IMR-90 (cell line): ENCODE measurements around the gene GPHA2. TPM values are rescaled to one million over a fixed set of nuclear protein-coding genes. Genes with fewer than 3 reads are reported as not detected.

Experiments used
- ATAC-seq: fragments of 200-7000 bp; cut with Tn5 transposase; 2 replicates; pipeline ENCODE4 v1.9.1; 2020; ENCODE audit warnings: low read depth, mild to moderate bottlenecking, moderate library complexity
- BruUV-seq: library from RNA; stranded (reverse); fragments of 400-500 nt; replicated peaks from 2 replicates; lab custom pipeline; 2021; lab: Mats Ljungman, UMichigan
- CTCF ChIA-PET: fragments of 300-600 bp; formaldehyde crosslinking; extraction: SDS; loops from one replicate; lab custom pipeline; 2021; ENCODE audit warnings: antibody characterized with exemption; lab: Yijun Ruan, JAX
- POLR2A ChIA-PET: fragments of 300-600 bp; sonication (Branson Sonifier 250); formaldehyde crosslinking; loops from one replicate; lab custom pipeline; 2022; ENCODE audit warnings: antibody characterized with exemption; ENCODE audit not compliant: unreplicated experiment; lab: Charles Lee
- DNase-seq: peaks from one replicate; pipeline ENCODE4 v3.0.0; 2013
- H2AFZ ChIP-seq: replicated peaks from 2 replicates; pipeline ENCODE3; 2013; ENCODE audit warnings: low read length, mild to moderate bottlenecking; ENCODE audit not compliant: poor library complexity
- H2AK5ac ChIP-seq: 2 replicates; pipeline ENCODE4 v1.6.1; 2013; ENCODE audit warnings: low read depth, low read length, inconsistent platforms
- H2AK9ac ChIP-seq: replicated peaks from 2 replicates; pipeline ENCODE3; 2013; ENCODE audit warnings: mild to moderate bottlenecking, low read depth, low read length, moderate library complexity; ENCODE audit not compliant: poor library complexity
- H2BK120ac ChIP-seq: 2 replicates; pipeline ENCODE4 v1.6.1; 2013; ENCODE audit warnings: low read depth, low read length, inconsistent platforms
- H2BK15ac ChIP-seq: 3 replicates; pipeline ENCODE4 v1.6.1; 2013; ENCODE audit warnings: low read depth, low read length, inconsistent platforms
- H2BK20ac ChIP-seq: 2 replicates; pipeline ENCODE4 v1.6.1; 2013; ENCODE audit warnings: low read depth, mild to moderate bottlenecking, inconsistent platforms, low read length, moderate library complexity
- H2BK5ac ChIP-seq: 2 replicates; pipeline ENCODE4 v1.6.1; 2013; ENCODE audit warnings: mild to moderate bottlenecking, low read depth, low read length, inconsistent platforms; ENCODE audit not compliant: poor library complexity, severe bottlenecking
- H3K14ac ChIP-seq: replicated peaks from 2 replicates; pipeline ENCODE4 v1.6.1; 2013; ENCODE audit warnings: low read depth, low read length, inconsistent platforms
- H3K18ac ChIP-seq: 2 replicates; pipeline ENCODE4 v1.6.1; 2013; ENCODE audit warnings: low read depth, low read length, control low read depth
- H3K23ac ChIP-seq: 2 replicates; pipeline ENCODE4 v1.6.1; 2013; ENCODE audit warnings: low read depth, low read length, inconsistent platforms
- H3K27ac ChIP-seq: 2 replicates; pipeline ENCODE4 v1.5.1; 2013; ENCODE audit warnings: mild to moderate bottlenecking, control low read depth, low read length; ENCODE audit not compliant: insufficient read depth
- H3K27me3 ChIP-seq: 2 replicates; pipeline ENCODE4 v1.6.1; 2013; ENCODE audit warnings: low read length; ENCODE audit not compliant: control insufficient read depth, insufficient read depth
- H3K36me3 ChIP-seq: 2 replicates; pipeline ENCODE4 v1.6.1; 2013; ENCODE audit warnings: low read length, mixed read lengths; ENCODE audit not compliant: control insufficient read depth, insufficient read depth
- H3K4ac ChIP-seq: 2 replicates; pipeline ENCODE4 v1.6.1; 2013; ENCODE audit warnings: low read depth, low read length, inconsistent platforms
- H3K4me1 ChIP-seq: 2 replicates; pipeline ENCODE4 v1.6.1; 2013; ENCODE audit warnings: low read length, mixed read lengths; ENCODE audit not compliant: control insufficient read depth, insufficient read depth
- H3K4me2 ChIP-seq: 2 replicates; pipeline ENCODE4 v1.6.1; 2013; ENCODE audit warnings: low read depth, mild to moderate bottlenecking, control low read depth, low read length, moderate library complexity
- H3K4me3 ChIP-seq: 2 replicates; pipeline ENCODE4 v1.5.1; 2013; ENCODE audit warnings: low read depth, mild to moderate bottlenecking, control low read depth, low read length, moderate library complexity; ENCODE audit not compliant: insufficient read depth
- H3K56ac ChIP-seq: 2 replicates; pipeline ENCODE4 v1.6.1; 2013; ENCODE audit warnings: low read length, inconsistent platforms; ENCODE audit not compliant: insufficient read depth; ENCODE audit errors: extremely low read depth
- H3K79me1 ChIP-seq, 2 experiments: 2 replicates each; pipeline ENCODE4 v1.6.1; 2013; ENCODE audit warnings: low read length in 2 of 2, inconsistent platforms in 1 of 2, low read depth in 1 of 2
- H3K9ac ChIP-seq: 2 replicates; pipeline ENCODE4 v1.6.1; 2013; ENCODE audit warnings: low read depth, low read length, control low read depth
- H3K9me1 ChIP-seq: 2 replicates; pipeline ENCODE4 v1.6.1; 2013; ENCODE audit warnings: low read length, inconsistent platforms; ENCODE audit not compliant: insufficient read depth
- H3K9me3 ChIP-seq: 2 replicates; pipeline ENCODE4 v1.6.1; 2013; ENCODE audit warnings: low read length; ENCODE audit not compliant: control insufficient read depth, insufficient read depth
- H4K20me1 ChIP-seq: 2 replicates; pipeline ENCODE4 v1.6.1; 2013; ENCODE audit warnings: low read length, inconsistent platforms; ENCODE audit not compliant: insufficient read depth
- H4K5ac ChIP-seq: 2 replicates; pipeline ENCODE4 v1.6.1; 2013; ENCODE audit warnings: mild to moderate bottlenecking, low read depth, low read length, control low read depth
- H4K8ac ChIP-seq, 2 experiments: 2 replicates each; pipeline ENCODE4 v1.6.1; 2013; ENCODE audit warnings: low read depth in 2 of 2, low read length in 2 of 2, control low read depth in 1 of 2, inconsistent platforms in 1 of 2
- H4K91ac ChIP-seq: 2 replicates; pipeline ENCODE4 v1.6.1; 2013; ENCODE audit warnings: low read depth, low read length, inconsistent platforms; ENCODE audit not compliant: insufficient read depth
- BHLHE40 ChIP-seq: fragments of 150-350 bp; IDR thresholded peaks from 2 replicates; pipeline ENCODE4 v1.6.1; 2016; ENCODE audit warnings: mild to moderate bottlenecking, low read depth, low read length
- CEBPB ChIP-seq: IDR thresholded peaks from 2 replicates; pipeline ENCODE4 v1.6.1; 2012; ENCODE audit warnings: low read depth, low read length, improper control_type of control experiment
- CHD1 ChIP-seq: IDR thresholded peaks from 2 replicates; pipeline ENCODE4 v1.6.1; 2012; ENCODE audit warnings: low read depth, low read length, improper control_type of control experiment
- CTCF ChIP-seq: conservative IDR thresholded peaks from 2 replicates; pipeline ENCODE4 v1.5.1; 2012; ENCODE audit warnings: mild to moderate bottlenecking, low read depth, low read length, improper control_type of control experiment
- ELK1 ChIP-seq: fragments of 150-350 bp; IDR thresholded peaks from 2 replicates; pipeline ENCODE4 v1.6.1; 2016; ENCODE audit warnings: low read depth, mild to moderate bottlenecking, low read length, moderate library complexity, borderline replicate concordance
- FOS ChIP-seq: fragments of 150-350 bp; IDR thresholded peaks from 2 replicates; pipeline ENCODE4 v1.6.1; 2016; ENCODE audit warnings: low read depth, low read length
- MAFK ChIP-seq: IDR thresholded peaks from 2 replicates; pipeline ENCODE4 v1.6.1; 2012; ENCODE audit warnings: low read depth, low read length, improper control_type of control experiment
- MAZ ChIP-seq: IDR thresholded peaks from 2 replicates; pipeline ENCODE4 v1.6.1; 2012; ENCODE audit warnings: low read depth, mild to moderate bottlenecking, low read length, improper control_type of control experiment, moderate library complexity, borderline replicate concordance
- MXI1 ChIP-seq: IDR thresholded peaks from 2 replicates; pipeline ENCODE4 v1.6.1; 2012; ENCODE audit warnings: low read depth, mild to moderate bottlenecking, low read length, moderate library complexity, borderline replicate concordance
- NFE2L2 ChIP-seq: fragments of 150-350 bp; IDR thresholded peaks from 2 replicates; pipeline ENCODE4 v1.6.1; 2016; ENCODE audit warnings: low read depth, mild to moderate bottlenecking, low read length
- POLR2A ChIP-seq: IDR thresholded peaks from 2 replicates; pipeline ENCODE4 v1.6.1; 2012; ENCODE audit warnings: mild to moderate bottlenecking, low read depth, low read length
- RAD21 ChIP-seq: IDR thresholded peaks from 2 replicates; pipeline ENCODE4 v1.6.1; 2012; ENCODE audit warnings: low read length, improper control_type of control experiment
- RCOR1 ChIP-seq: IDR thresholded peaks from 2 replicates; pipeline ENCODE4 v1.6.1; 2012; ENCODE audit warnings: mild to moderate bottlenecking, low read length, improper control_type of control experiment; ENCODE audit not compliant: insufficient replicate concordance
- RFX5 ChIP-seq: IDR thresholded peaks from 2 replicates; pipeline ENCODE4 v1.8.0; 2012; ENCODE audit warnings: low read depth, mild to moderate bottlenecking, low read length, moderate library complexity
- SMC3 ChIP-seq: fragments of 150-350 bp; IDR thresholded peaks from 2 replicates; pipeline ENCODE4 v1.6.1; 2016; ENCODE audit warnings: low read depth, mild to moderate bottlenecking, antibody characterized with exemption, low read length, moderate library complexity
- USF2 ChIP-seq: fragments of 150-350 bp; IDR thresholded peaks from 2 replicates; pipeline ENCODE4 v1.6.1; 2017; ENCODE audit warnings: mild to moderate bottlenecking, antibody characterized with exemption, low read length, low read depth
- WGBS, 2 experiments: methylation state at CpG; one replicate each; pipeline versions ENCODE4 v1.1.5 to v1.1.7; 2013; ENCODE audit warnings: missing lambda C conversion rate in 2 of 2; ENCODE audit not compliant: insufficient read length in 1 of 2; ENCODE audit errors: extremely low coverage in 2 of 2; 5-methylcytosine and 5-hydroxymethylcytosine counted together
- dilution Hi-C: fragments of 300-500 bp; cut with HindIII; formaldehyde crosslinking; loops from one replicate; pipeline ENCODE4 v1.14.3; 2018; ENCODE audit warnings: low sequenced_read_pairs; ENCODE audit not compliant: unreplicated experiment
- in situ Hi-C: fragments of 300-500 bp; cut with MboI; formaldehyde crosslinking; loops from 3 replicates; pipeline ENCODE4 v1.14.3; 2019; ENCODE audit warnings: low sequenced_read_pairs, inconsistent platforms, mixed read lengths
- intact Hi-C: fragments of 100-400 bp; cut with micrococcal nuclease; formaldehyde crosslinking; loops from 2 replicates; pipeline ENCODE4 v1.10.0; 2022
- polyA plus RNA-seq, 3 experiments: library from polyadenylated mRNA; depleted of rRNA; stranded (reverse); fragments of >200 nt; gene quantifications; 2 replicates each; pipeline ENCODE4 v1.2.3, GENCODE V29; 2012; ENCODE audit warnings: low replicate concordance in 1 of 3
- total RNA-seq: library from RNA; depleted of rRNA; stranded (reverse); fragments of >200 nt; gene quantifications from 2 replicates; pipeline ENCODE4 v1.2.3, GENCODE V29; 2012

GPHA2 gene
- total and polyA plus RNA-seq, 2 of the 4 experiments (the other 2 are of a cell fraction) = not detected

GRCh38 chr11:64903291-64903833 lies 32.3 kb downstream of the GPHA2 start:
- H3K4ac ChIP-seq = no peak overlapping the region
- in situ Hi-C loops (no loop called here), dilution Hi-C loops (no loop called here), intact Hi-C loops (no loop called here)
- CTCF ChIA-PET = no interaction called here
- H2BK15ac ChIP-seq = no peak overlapping the region
- H2BK120ac ChIP-seq = no peak overlapping the region
- H3K56ac ChIP-seq = no peak overlapping the region
- no peak overlapping the region for H3K4me2 ChIP-seq
- H3K9me1 ChIP-seq = no peaks in the 10 kb centered on the region
- no peak overlapping the region for H3K27ac ChIP-seq
- H4K5ac ChIP-seq = no peak overlapping the region
- H4K91ac ChIP-seq = no peak overlapping the region
- BruUV-seq = no TSS peak
- H2AK5ac ChIP-seq = no peak overlapping the region
- no peak overlapping the region for H2BK5ac ChIP-seq
- POLR2A ChIA-PET = no interaction called here
- no peak overlapping the region for H2AFZ ChIP-seq
- H3K9ac ChIP-seq = no peak overlapping the region
- no peak overlapping the region for H3K4me3 ChIP-seq
- no peak overlapping the region for H4K8ac ChIP-seq
- H4K20me1 ChIP-seq = no peaks in the 10 kb centered on the region
- no peak overlapping the region for H3K14ac ChIP-seq
- no peaks in the 10 kb centered on the region for H3K27me3 ChIP-seq
- peaks cover 70% of the 10 kb centered on the region for H3K36me3 ChIP-seq
- H3K18ac ChIP-seq = no peak overlapping the region
- TF ChIP-seq USF2 (no peak), CTCF (no peak), RCOR1 (no peak), BHLHE40 (no peak), RAD21 (no peak), CEBPB (no peak), MAZ (no peak), NFE2L2 (no peak), CHD1 (no peak), RFX5 (no peak), MXI1 (no peak), FOS (no peak), ELK1 (no peak), SMC3 (no peak), MAFK (no peak), POLR2A (no peak)
- ATAC-seq (no peak), DNase-seq (no peak)
- H3K9me3 ChIP-seq = no peaks in the 10 kb centered on the region
- no peaks in the 10 kb centered on the region for H3K4me1 ChIP-seq
- no peaks in the 10 kb centered on the region for H3K79me1 ChIP-seq
- no peak overlapping the region for H2BK20ac ChIP-seq
- no peak overlapping the region for H2AK9ac ChIP-seq
- 92% methylated on average over 20 of the region's 23 CpGs; no CpG with 5 or more reads in 1 of the 2 experiments for WGBS, 2 experiments
- H3K23ac ChIP-seq = no peak overlapping the region
